SK-N-SH (cell line): ENCODE measurements around the gene KAT14. TPM values are rescaled to one million over a fixed set of nuclear protein-coding genes. Genes with fewer than 3 reads are reported as not detected.
"Not testable (repeated sequence)": the region's sequence is repeated elsewhere in the genome, so short reads cannot be mapped to it uniquely, and the experiment has no call there.

Experiments used
- CTCF ChIA-PET: fragments of 300-600, 350-600 bp; formaldehyde crosslinking; extraction: SDS; loops from one replicate; lab custom pipeline; 2021; lab: Yijun Ruan, JAX
- POLR2A ChIA-PET: fragments of 350-600 bp; sonication (Branson Sonifier 250); formaldehyde crosslinking; extraction: SDS; loops from one replicate; lab custom pipeline; 2020; ENCODE audit warnings: antibody characterized with exemption, inconsistent platforms; lab: Yijun Ruan, JAX
- DNase-seq: peaks from one replicate; pipeline ENCODE4 v3.0.0; 2012
- H2AFZ ChIP-seq: fragments of 200-600 bp; sonication (generic); 2 replicates; pipeline ENCODE4 v1.8.1; 2016; ENCODE audit warnings: antibody characterized with exemption, mild to moderate bottlenecking, low read depth
- H3F3A ChIP-seq: fragments of 200-600 bp; sonication (generic); replicated peaks from 2 replicates; pipeline ENCODE3; 2016; ENCODE audit warnings: antibody characterized with exemption, mild to moderate bottlenecking; ENCODE audit not compliant: insufficient read depth
- H3K27ac ChIP-seq, 2 experiments: fragments of 200-500 bp in 1 of 2; fragments of 200-600 bp in 1 of 2; sonication (Bioruptor generic) in 1 of 2; sonication (generic), shearing (Covaris generic) in 1 of 2; 2 replicates each; pipeline versions ENCODE4 v1.5.1 to v1.6.1; 2014 to 2016; ENCODE audit warnings: low read depth in 2 of 2, inconsistent platforms in 1 of 2, low read length in 1 of 2, mild to moderate bottlenecking in 1 of 2, mixed read lengths in 1 of 2
- H3K27me3 ChIP-seq: fragments of 200-600 bp; sonication (generic), shearing (Covaris generic); 2 replicates; pipeline ENCODE4 v1.6.1; 2016; ENCODE audit warnings: mixed run types; ENCODE audit not compliant: insufficient read depth
- H3K36me3 ChIP-seq, 2 experiments: fragments of 200-500 bp in 1 of 2; fragments of 200-600 bp in 1 of 2; sonication (Bioruptor generic) in 1 of 2; sonication (generic) in 1 of 2; replicated peaks in 1 of 2; 2 replicates each; pipeline versions ENCODE3 to v1.5.1; 2014 to 2016; ENCODE audit warnings: low read length in 1 of 2, mild to moderate bottlenecking in 1 of 2; ENCODE audit not compliant: insufficient read depth in 2 of 2, control insufficient read depth in 1 of 2
- H3K4me1 ChIP-seq, 2 experiments: fragments of 200-500 bp in 1 of 2; fragments of 200-600 bp in 1 of 2; sonication (Bioruptor generic) in 1 of 2; sonication (generic), shearing (Covaris generic) in 1 of 2; 2 replicates each; pipeline versions ENCODE4 v1.5.1 to v1.6.1; 2014 to 2016; ENCODE audit warnings: low read depth in 1 of 2, low read length in 1 of 2, mixed run types in 1 of 2; ENCODE audit not compliant: insufficient read depth in 2 of 2, control insufficient read depth in 1 of 2
- H3K4me2 ChIP-seq: fragments of 200-600 bp; sonication (generic), shearing (Covaris generic); 2 replicates; pipeline ENCODE4 v1.6.1; 2017; ENCODE audit warnings: mixed run types
- H3K4me3 ChIP-seq, 2 experiments: fragments of 200-500 bp in 1 of 2; fragments of 200-600 bp in 1 of 2; sonication (Bioruptor generic) in 1 of 2; sonication (generic), shearing (Covaris generic) in 1 of 2; 2 replicates each; pipeline versions ENCODE4 v1.5.1 to v1.8.1; 2014 to 2016; ENCODE audit warnings: low read depth in 2 of 2, inconsistent platforms in 1 of 2, low read length in 1 of 2, mild to moderate bottlenecking in 1 of 2, mixed read lengths in 1 of 2, moderate library complexity in 1 of 2
- H3K79me2 ChIP-seq: fragments of 200-600 bp; sonication (generic); 2 replicates; pipeline ENCODE4 v1.8.1; 2017; ENCODE audit warnings: mild to moderate bottlenecking; ENCODE audit not compliant: insufficient read depth
- H3K9ac ChIP-seq: fragments of 200-600 bp; sonication (generic); 2 replicates; pipeline ENCODE4 v1.6.1; 2017; ENCODE audit warnings: mixed run types
- H3K9me2 ChIP-seq: fragments of 200-600 bp; sonication (generic); 2 replicates; pipeline ENCODE4 v1.6.1; 2017; ENCODE audit warnings: mixed run types
- H3K9me3 ChIP-seq: fragments of 200-600 bp; sonication (generic); 2 replicates; pipeline ENCODE4 v1.6.1; 2017; ENCODE audit warnings: mixed run types, mild to moderate bottlenecking, moderate library complexity
- H4K20me1 ChIP-seq: fragments of 200-600 bp; sonication (generic); 2 replicates; pipeline ENCODE4 v1.6.1; 2017; ENCODE audit warnings: mild to moderate bottlenecking, mixed run types; ENCODE audit not compliant: insufficient read depth
- EP300 ChIP-seq, 2 experiments: IDR thresholded peaks; 2 replicates each; pipeline versions ENCODE4 v1.4.0 to v1.6.1; 2012; ENCODE audit warnings: borderline replicate concordance in 1 of 2, low read depth in 1 of 2, low read length in 1 of 2
- FOSL2 ChIP-seq: IDR thresholded peaks from 2 replicates; pipeline ENCODE4 v1.4.0; 2012; ENCODE audit warnings: low read depth, mild to moderate bottlenecking, moderate library complexity, borderline replicate concordance
- GABPA ChIP-seq: IDR thresholded peaks from 2 replicates; pipeline ENCODE4 v1.4.0; 2012; ENCODE audit warnings: low read depth, mild to moderate bottlenecking
- GATA2 ChIP-seq: sonication (generic); formaldehyde crosslinking; IDR thresholded peaks from 2 replicates; pipeline ENCODE4 v1.5.0; 2020; ENCODE audit warnings: mild to moderate bottlenecking, missing genetic modification reagents
- JUND ChIP-seq: IDR thresholded peaks from 2 replicates; pipeline ENCODE4 v1.4.0; 2012
- MAX ChIP-seq: IDR thresholded peaks from 2 replicates; pipeline ENCODE4 v1.4.0; 2012; ENCODE audit warnings: low read depth
- MEF2A ChIP-seq: IDR thresholded peaks from 2 replicates; pipeline ENCODE4 v1.4.0; 2012; ENCODE audit warnings: low read depth, borderline replicate concordance
- POLR2AphosphoS5 ChIP-seq: IDR thresholded peaks from 2 replicates; pipeline ENCODE4 v1.6.1; 2012; ENCODE audit warnings: low read depth, low read length
- RAD21 ChIP-seq: IDR thresholded peaks from 2 replicates; pipeline ENCODE4 v1.6.1; 2012; ENCODE audit warnings: mild to moderate bottlenecking, low read length
- RXRA ChIP-seq: IDR thresholded peaks from 2 replicates; pipeline ENCODE4 v1.4.0; 2012; ENCODE audit warnings: low read depth, mild to moderate bottlenecking, borderline replicate concordance
- TAF1 ChIP-seq: IDR thresholded peaks from 2 replicates; pipeline ENCODE4 v1.6.1; 2012; ENCODE audit warnings: low read depth, mild to moderate bottlenecking, low read length, moderate library complexity, borderline replicate concordance
- TCF12 ChIP-seq: IDR thresholded peaks from 2 replicates; pipeline ENCODE4 v1.4.0; 2012
- TEAD4 ChIP-seq: IDR thresholded peaks from 2 replicates; pipeline ENCODE4 v1.4.0; 2012; ENCODE audit warnings: mild to moderate bottlenecking, borderline replicate concordance; ENCODE audit not compliant: insufficient read depth
- USF1 ChIP-seq: IDR thresholded peaks from 2 replicates; pipeline ENCODE4 v1.4.0; 2012; ENCODE audit warnings: low read depth, borderline replicate concordance
- YY1 ChIP-seq: IDR thresholded peaks from 2 replicates; pipeline ENCODE4 v1.4.0; 2012; ENCODE audit warnings: low read depth, mild to moderate bottlenecking
- ZBTB33 ChIP-seq: IDR thresholded peaks from 2 replicates; pipeline ENCODE4 v1.4.0; 2012; ENCODE audit warnings: low read depth, borderline replicate concordance
- WGBS: methylation state at CpG from one replicate; pipeline ENCODE4 v1.1.6; 2017; ENCODE audit warnings: low lambda C conversion rate; 5-methylcytosine and 5-hydroxymethylcytosine counted together
- polyA plus RNA-seq, 3 experiments: library from polyadenylated mRNA; depleted of rRNA; stranded (reverse); fragments of >200 nt; gene quantifications; 2 replicates each; pipeline ENCODE4 v1.2.3, GENCODE V29; 2012

KAT14 gene
- polyA plus RNA-seq, 1 of the 3 experiments (the other 2 are of a cell fraction), result 7.3 TPM

GRCh38 chr20:18108326-18108725 is 29.3 kb upstream of the KAT14 start:
- Histone ChIP-seq H3K36me3 (no peaks in the 10 kb centered on the region), H3K4me2 (no peak overlapping the region), H3K9ac (no peak overlapping the region), H3K27ac (no peak overlapping the region), H3K9me3 (0 out of 2 replicates have a peak, but pooled peaks cover 3% of the 10 kb centered on the region), H3F3A (no peaks in the 10 kb centered on the region), H2AFZ (no peak overlapping the region), H3K4me3 (no peak overlapping the region), H4K20me1 (no peaks in the 10 kb centered on the region), H3K9me2 (no peaks in the 10 kb centered on the region), H3K27me3 (no peaks in the 10 kb centered on the region; the same call in 1 of the 2 replicates), H3K79me2 (no peaks in the 10 kb centered on the region), H3K4me1 (no peaks in the 10 kb centered on the region)
- CTCF ChIA-PET, result interaction anchor here (0.6 kb wide), 1 partner anchor 17 kb away, joined by 3 read pairs; no protein-coding TSS in a partner anchor
- no peak for TF ChIP-seq POLR2AphosphoS5
- TF ChIP-seq YY1, result no peak
- no peak for TF ChIP-seq TCF12
- TF ChIP-seq TEAD4, result no peak
- no peak for TF ChIP-seq JUND
- TF ChIP-seq ZBTB33, result no peak
- no peak for TF ChIP-seq USF1
- TF ChIP-seq RAD21, result no peak
- no peak for TF ChIP-seq FOSL2
- TF ChIP-seq GABPA, result no peak
- no peak for TF ChIP-seq MEF2A
- no peak for TF ChIP-seq MAX
- TF ChIP-seq TAF1, result no peak
- TF ChIP-seq EP300 (IDR thresholded peaks at IDR 0.05; ENCODE audit: borderline replicate concordance in 1 of 2, low read depth in 1 of 2, low read length in 1 of 2), result no peak
- TF ChIP-seq RXRA, result no peak
- TF ChIP-seq GATA2 (CRISPR knock-in tag), result no peak
- 19% methylated on average over 2 of the region's 2 CpGs for WGBS
- POLR2A ChIA-PET, result no interaction called here
- DNase-seq, result no peak

GRCh38 chr20:18128574-18128973 is 9.1 kb upstream of the KAT14 start:
- DNase-seq, H2AFZ ChIP-seq, H4K20me1 ChIP-seq, H3K4me2 ChIP-seq, H3K4me3 ChIP-seq, CTCF ChIA-PET, H3K9ac ChIP-seq, H3K36me3 ChIP-seq, H3K27ac ChIP-seq, H3K79me2 ChIP-seq, H3K27me3 ChIP-seq, H3K9me3 ChIP-seq, H3F3A ChIP-seq, H3K4me1 ChIP-seq, POLR2A ChIA-PET, H3K9me2 ChIP-seq: not testable (repeated sequence)
- 0% methylated on average over 1 of the region's 1 CpG for WGBS
